Gastrocnemius medialis (tissue), 4 donors: ENCODE results near the gene CYP19A1. TPM values are rescaled to one million over a fixed set of nuclear protein-coding genes. Genes with fewer than 3 reads are reported as not detected.

Experiments used
- ATAC-seq, 2 donors: fragments of 150-250 bp; one replicate each; pipeline ENCODE4 v1.9.1; 2016
- DNase-seq, 2 donors: peaks; one replicate each; pipeline ENCODE4 v3.0.0-alpha.2; 2019
- H3K27ac ChIP-seq, 4 donors: fragments of 200-600 bp; sonication (generic); 1 replicate in 1 of 4; 2 replicates in 3 of 4; pipeline ENCODE4 v1.5.1; 2016 to 2018; ENCODE audit warnings: mild to moderate bottlenecking in 2 of 4, moderate library complexity in 1 of 4
- H3K27me3 ChIP-seq, 3 donors: fragments of 200-600 bp; sonication (generic) in 2 of 3; 1 replicate in 1 of 3; 2 replicates in 2 of 3; pipeline versions ENCODE4 v1.5.1 to v1.6.0; 2016 to 2019; ENCODE audit warnings: mild to moderate bottlenecking in 1 of 3, moderate library complexity in 1 of 3
- H3K36me3 ChIP-seq, 2 donors: fragments of 200-600 bp; sonication (generic) in 1 of 2; one replicate each; pipeline ENCODE4 v1.5.1; 2017 to 2018
- H3K4me1 ChIP-seq, 2 donors: fragments of 200-600 bp; sonication (generic) in 1 of 2; one replicate each; pipeline ENCODE4 v1.5.1; 2016 to 2017; ENCODE audit warnings: mild to moderate bottlenecking in 2 of 2
- H3K4me3 ChIP-seq, 4 donors: fragments of 200-600 bp; sonication (generic) in 3 of 4; 1 replicate in 1 of 4; 2 replicates in 3 of 4; pipeline ENCODE4 v1.5.1; 2016 to 2019; ENCODE audit warnings: mild to moderate bottlenecking in 2 of 4
- H3K9me3 ChIP-seq, 3 donors: fragments of 200-600 bp; sonication (generic) in 2 of 3; 1 replicate in 1 of 3; 2 replicates in 2 of 3; pipeline ENCODE4 v1.5.1; 2016 to 2019
- CTCF ChIP-seq, 5 experiments: fragments of 450-650 bp in 3 of 5; fragments of 200-600 bp in 2 of 5; sonication (generic) in 2 of 5; IDR thresholded peaks in 4 of 5; conservative IDR thresholded peaks in 1 of 5; 1 replicate in 4 of 5; 2 replicates in 1 of 5; pipeline ENCODE4 v1.5.1; 2016 to 2019; ENCODE audit warnings: antibody characterized with exemption in 5 of 5, mild to moderate bottlenecking in 3 of 5, moderate library complexity in 3 of 5
- POLR2A ChIP-seq, 2 donors: fragments of 450-650 bp; IDR thresholded peaks; one replicate each; pipeline ENCODE4 v1.6.1; 2017; ENCODE audit warnings: antibody characterized with exemption in 2 of 2, mild to moderate bottlenecking in 2 of 2, moderate library complexity in 2 of 2
- in situ Hi-C, 4 donors: fragments of 200-750 bp; cut with MboI; loops; one replicate each; pipeline versions ENCODE4 v1.15.0 to v1.8.0; 2017; ENCODE audit warnings: low sequenced_read_pairs in 4 of 4
- intact Hi-C: fragments of 100-400 bp; cut with DNase I; formaldehyde crosslinking; loops from one replicate; pipeline ENCODE4 v1.15.1; 2023; ENCODE audit warnings: low total_unique reads
- total RNA-seq, 4 donors: library from RNA; depleted of rRNA; stranded (reverse); fragments of >200 nt; gene quantifications; one replicate each; pipeline versions ENCODE4 v1.1.0 to v1.2.3, GENCODE V29; 2016

CYP19A1 gene
- total RNA-seq, 4 donors from 2014 or later = 0.68 to 0.75 (median 0.71) TPM; not detected in 1

GRCh38 chr15:51371266-51371665 is 32.9 kb upstream of the CYP19A1 start:
- intact Hi-C loops = no loop called here
- Histone ChIP-seq H3K36me3 (no peaks in the 10 kb centered on the region), H3K9me3 (no peaks in the 10 kb centered on the region), H3K27ac (no peak overlapping the region), H3K27me3 (no peaks in the 10 kb centered on the region), H3K4me3 (no peak overlapping the region), H3K4me1 (no peaks in the 10 kb centered on the region)
- no peak for ATAC-seq
- in situ Hi-C loops = loop anchor here in 1 of 4 donors (10.0 kb wide), 1 partner anchor 86 kb away; no protein-coding TSS in a partner anchor
- DNase-seq = no peak
- TF ChIP-seq POLR2A (IDR thresholded peaks at IDR 0.05) (no peak), CTCF (IDR thresholded peaks at IDR 0.05 in 4 of 5, conservative IDR thresholded peaks at IDR 0.05 in 1 of 5) (no peak)

- in situ Hi-C loops (no loop called here), intact Hi-C loops (no loop called here)
- ATAC-seq (no peak), DNase-seq (no peak)
- Histone ChIP-seq H3K36me3 (no peaks in the 10 kb centered on the region), H3K27me3 (no peaks in the 10 kb centered on the region), H3K9me3 (no peaks in the 10 kb centered on the region), H3K4me3 (no peak overlapping the region), H3K27ac (no peak overlapping the region), H3K4me1 (no peaks in the 10 kb centered on the region)
- TF ChIP-seq POLR2A (IDR thresholded peaks at IDR 0.05) (no peak), CTCF (IDR thresholded peaks at IDR 0.05 in 4 of 5, conservative IDR thresholded peaks at IDR 0.05 in 1 of 5) (no peak)
These were observed 31.0 kb upstream of the CYP19A1 start for GRCh38 chr15:51369451-51369761.

- H3K9me3 ChIP-seq = no peaks in the 10 kb centered on the region
- DNase-seq = no peak
- H3K36me3 ChIP-seq = no peaks in the 10 kb centered on the region
- TF ChIP-seq CTCF (IDR thresholded peaks at IDR 0.05 in 4 of 5, conservative IDR thresholded peaks at IDR 0.05 in 1 of 5) (no peak), POLR2A (IDR thresholded peaks at IDR 0.05) (no peak)
- H3K4me3 ChIP-seq = no peak overlapping the region
- no peaks in the 10 kb centered on the region for H3K27me3 ChIP-seq
- in situ Hi-C loops (no loop called here), intact Hi-C loops (no loop called here)
- ATAC-seq = no peak
- no peak overlapping the region for H3K27ac ChIP-seq
- H3K4me1 ChIP-seq = no peaks in the 10 kb centered on the region
These were observed 30.5 kb upstream of the CYP19A1 start for GRCh38 chr15:51368751-51369450.

- intact Hi-C loops = no loop called here
- TF ChIP-seq POLR2A (IDR thresholded peaks at IDR 0.05) (no peak), CTCF (IDR thresholded peaks at IDR 0.05 in 4 of 5, conservative IDR thresholded peaks at IDR 0.05 in 1 of 5) (no peak)
- H3K36me3 ChIP-seq = no peaks in the 10 kb centered on the region
- H3K27ac ChIP-seq = no peak overlapping the region
- H3K27me3 ChIP-seq = no peaks in the 10 kb centered on the region
- DNase-seq (no peak), ATAC-seq (no peak)
- no peaks in the 10 kb centered on the region for H3K4me1 ChIP-seq
- no peaks in the 10 kb centered on the region for H3K9me3 ChIP-seq
- H3K4me3 ChIP-seq = no peak overlapping the region
- in situ Hi-C loops = no loop called here
These were observed 29.9 kb upstream of the CYP19A1 start for GRCh38 chr15:51368307-51368706.
